H1 (cell line): ENCODE results near the gene PPP1R12B. TPM values are rescaled to one million over a fixed set of nuclear protein-coding genes. Genes with fewer than 3 reads are reported as not detected.
"Not testable (repeated sequence)": the region's sequence is repeated elsewhere in the genome, so short reads cannot be mapped to it uniquely, and the experiment has no call there.

Experiments
- CTCF ChIA-PET: fragments of 300-600 bp; sonication (Branson Sonifier 250); formaldehyde crosslinking; loops from one replicate; lab custom pipeline; 2021; ENCODE audit not compliant: partially characterized antibody; lab: Charles Lee
- POLR2A ChIA-PET: fragments of 300-600 bp; sonication (Branson Sonifier 250); formaldehyde crosslinking; loops from one replicate; lab custom pipeline; 2021; ENCODE audit warnings: inconsistent platforms; ENCODE audit not compliant: partially characterized antibody; lab: Charles Lee
- DNase-seq, 2 experiments: peaks; one replicate each; pipeline versions ENCODE4 v3.0.0 to v3.0.0-alpha.2; 2010 to 2022; ENCODE audit warnings: low spot score in 2 of 2, low read depth in 1 of 2, mixed read lengths in 1 of 2
- FAIRE-seq: peaks from 2 replicates; lab custom pipeline; 2011; peaks lifted over from hg19 to GRCh38; lab: Jason Lieb, UNC
- H2AFZ ChIP-seq: 2 replicates; pipeline ENCODE4 v1.8.1; 2012; ENCODE audit warnings: low read length, inconsistent platforms
- H2AK5ac ChIP-seq: 2 replicates; pipeline ENCODE4 v1.6.1; 2013; ENCODE audit warnings: low read depth, low read length
- H2BK120ac ChIP-seq: replicated peaks from 2 replicates; pipeline ENCODE3; 2013; ENCODE audit warnings: low read depth, low read length, inconsistent platforms
- H2BK12ac ChIP-seq: 2 replicates; pipeline ENCODE4 v1.6.1; 2013; ENCODE audit warnings: low read depth, low read length
- H2BK15ac ChIP-seq: 2 replicates; pipeline ENCODE4 v1.6.1; 2013; ENCODE audit warnings: low read length
- H2BK20ac ChIP-seq: 2 replicates; pipeline ENCODE4 v1.6.1; 2013; ENCODE audit warnings: low read length
- H2BK5ac ChIP-seq: 2 replicates; pipeline ENCODE4 v1.6.1; 2013; ENCODE audit warnings: low read depth, low read length
- H3K14ac ChIP-seq: 2 replicates; pipeline ENCODE4 v1.6.1; 2013; ENCODE audit warnings: inconsistent platforms; ENCODE audit not compliant: insufficient read length
- H3K18ac ChIP-seq: 2 replicates; pipeline ENCODE4 v1.6.1; 2013; ENCODE audit warnings: low read length; ENCODE audit errors: extremely low read depth
- H3K23ac ChIP-seq: 2 replicates; pipeline ENCODE4 v1.6.1; 2013; ENCODE audit warnings: inconsistent platforms; ENCODE audit not compliant: insufficient read length
- H3K23me2 ChIP-seq: 2 replicates; pipeline ENCODE4 v1.6.1; 2013; ENCODE audit warnings: low read depth, low read length
- H3K27ac ChIP-seq: 2 replicates; pipeline ENCODE4 v1.6.1; 2011; ENCODE audit warnings: low read depth, low read length, inconsistent platforms
- H3K27me3 ChIP-seq, 4 experiments: replicated peaks in 1 of 4; 1 replicate in 1 of 4; 2 replicates in 3 of 4; pipeline versions ENCODE4 v1.6.1 to v1.8.1; 2011 to 2013; ENCODE audit warnings: low read length in 3 of 4, mild to moderate bottlenecking in 3 of 4, inconsistent platforms in 2 of 4, mixed read lengths in 2 of 4, moderate library complexity in 1 of 4; ENCODE audit not compliant: control insufficient read depth in 3 of 4, insufficient read depth in 3 of 4; ENCODE audit errors: extremely low read depth in 1 of 4
- H3K36me3 ChIP-seq, 4 experiments: 2 replicates each; pipeline versions ENCODE4 v1.6.1 to v1.8.1; 2011 to 2013; ENCODE audit warnings: mild to moderate bottlenecking in 4 of 4, low read length in 3 of 4, moderate library complexity in 2 of 4, control low read depth in 1 of 4, inconsistent platforms in 1 of 4; ENCODE audit not compliant: insufficient read depth in 4 of 4, control insufficient read depth in 2 of 4
- H3K4ac ChIP-seq: replicated peaks from 2 replicates; pipeline ENCODE3; 2013; ENCODE audit warnings: low read length, low read depth, mixed read lengths, inconsistent platforms; ENCODE audit not compliant: insufficient read length
- H3K4me1 ChIP-seq, 4 experiments: replicated peaks in 1 of 4; 1 replicate in 1 of 4; 2 replicates in 3 of 4; pipeline versions ENCODE4 v1.6.1 to v1.8.1; 2011 to 2013; ENCODE audit warnings: low read length in 3 of 4, inconsistent platforms in 2 of 4, mixed read lengths in 1 of 4; ENCODE audit not compliant: insufficient read depth in 4 of 4, control insufficient read depth in 3 of 4
- H3K4me2 ChIP-seq, 2 experiments: 2 replicates each; pipeline versions ENCODE4 v1.6.1 to v1.8.1; 2011 to 2013; ENCODE audit warnings: low read depth in 2 of 2, low read length in 2 of 2, control low read depth in 1 of 2, inconsistent platforms in 1 of 2, mild to moderate bottlenecking in 1 of 2; ENCODE audit not compliant: insufficient read depth in 1 of 2
- H3K4me3 ChIP-seq, 4 experiments: fragments of 200-600, 300-600 bp in 1 of 4; sonication (generic), shearing (Covaris generic), sonication (Bioruptor Twin) in 1 of 4; 2 replicates each; pipeline versions ENCODE4 v1.5.1 to v1.8.1; 2011 to 2016; ENCODE audit warnings: low read length in 4 of 4, low read depth in 3 of 4, control low read depth in 2 of 4, inconsistent platforms in 2 of 4, mild to moderate bottlenecking in 2 of 4, mixed read lengths in 1 of 4, moderate library complexity in 1 of 4; ENCODE audit not compliant: insufficient read depth in 2 of 4; ENCODE audit errors: extremely low read depth in 1 of 4
- H3K56ac ChIP-seq: replicated peaks from 2 replicates; pipeline ENCODE3; 2013; ENCODE audit warnings: low read depth, mild to moderate bottlenecking, mixed read lengths, low read length, inconsistent platforms; ENCODE audit not compliant: insufficient read length
- H3K79me1 ChIP-seq: 2 replicates; pipeline ENCODE4 v1.6.1; 2013; ENCODE audit warnings: low read depth, low read length, control low read depth
- H3K79me2 ChIP-seq, 2 experiments: 2 replicates each; pipeline versions ENCODE4 v1.6.1 to v1.8.1; 2012 to 2013; ENCODE audit warnings: low read length in 2 of 2, mild to moderate bottlenecking in 2 of 2, inconsistent platforms in 1 of 2; ENCODE audit not compliant: insufficient read depth in 2 of 2, control insufficient read depth in 1 of 2
- H3K9ac ChIP-seq, 4 experiments: replicated peaks in 1 of 4; 1 replicate in 1 of 4; 2 replicates in 3 of 4; pipeline versions ENCODE4 v1.6.1 to v1.8.1; 2011 to 2013; ENCODE audit warnings: low read depth in 3 of 4, low read length in 3 of 4, control low read depth in 2 of 4, mild to moderate bottlenecking in 2 of 4, moderate library complexity in 2 of 4, inconsistent platforms in 1 of 4; ENCODE audit errors: extremely low read depth in 1 of 4
- H3K9me3 ChIP-seq, 2 experiments: 2 replicates each; pipeline versions ENCODE4 v1.6.1 to v1.8.1; 2012 to 2013; ENCODE audit warnings: mild to moderate bottlenecking in 2 of 2, moderate library complexity in 2 of 2, control low read depth in 1 of 2, inconsistent platforms in 1 of 2, low read depth in 1 of 2, low read length in 1 of 2, mixed read lengths in 1 of 2; ENCODE audit not compliant: insufficient read depth in 2 of 2
- H4K20me1 ChIP-seq, 2 experiments: replicated peaks in 1 of 2; 2 replicates each; pipeline versions ENCODE3 to v1.8.1; 2011 to 2013; ENCODE audit warnings: inconsistent platforms in 2 of 2, low read length in 2 of 2, mild to moderate bottlenecking in 1 of 2; ENCODE audit not compliant: insufficient read depth in 2 of 2, control insufficient read depth in 1 of 2
- H4K5ac ChIP-seq: 2 replicates; pipeline ENCODE4 v1.6.1; 2013; ENCODE audit warnings: low read length, low read depth, mixed read lengths, inconsistent platforms; ENCODE audit not compliant: insufficient read length
- H4K8ac ChIP-seq: 2 replicates; pipeline ENCODE4 v1.8.0; 2013; ENCODE audit warnings: mild to moderate bottlenecking, moderate library complexity, low read length, inconsistent platforms; ENCODE audit not compliant: insufficient read depth; ENCODE audit errors: extremely low read depth
- H4K91ac ChIP-seq: replicated peaks from 2 replicates; pipeline ENCODE3; 2013; ENCODE audit warnings: low read length, mixed read lengths, inconsistent platforms; ENCODE audit not compliant: insufficient read length
- WGBS, 2 experiments: shearing (Covaris generic) in 1 of 2; methylation state at CpG; one replicate each; pipeline versions ENCODE4 v1.1.6 to v1.1.7; 2013 to 2015; ENCODE audit warnings: low lambda C conversion rate in 2 of 2, mixed read lengths in 2 of 2, inconsistent platforms in 1 of 2, low coverage in 1 of 2, missing lambda C conversion rate in 1 of 2; ENCODE audit not compliant: insufficient replicate concordance in 2 of 2, insufficient coverage in 1 of 2, insufficient read length in 1 of 2; ENCODE audit errors: extremely low coverage in 1 of 2, missing lambda C conversion rate in 1 of 2; 5-methylcytosine and 5-hydroxymethylcytosine counted together
- polyA plus RNA-seq, 7 experiments: library from polyadenylated mRNA; depleted of rRNA in 3 of 7; stranded (reverse) in 5 of 7; unstranded in 2 of 7; fragments of >200 nt in 5 of 7; fragments of 200-250 nt in 2 of 7; gene quantifications; 1 replicate in 5 of 7; 2 replicates in 1 of 7; 4 replicates in 1 of 7; pipeline versions ENCODE4 v1.2.1 to v1.2.3, GENCODE V29; 2011 to 2013; ENCODE audit warnings: missing spikeins in 2 of 7, mixed read lengths in 2 of 7
- total RNA-seq: library from RNA; stranded (reverse); fragmentation: NEBNext Ultra II Directional; extraction: Animal tissue kit (Norgen Biotek cat#: 25700); gene quantifications from 2 replicates; pipeline ENCODE4 v1.2.1, GENCODE V29; 2021

Gene PPP1R12B
- total and polyA plus RNA-seq, 2 of the 8 experiments (the other 6 are each of a cell fraction or from before 2014, with no cell fraction given), result 7.9 to 18.7 TPM

DNA sequence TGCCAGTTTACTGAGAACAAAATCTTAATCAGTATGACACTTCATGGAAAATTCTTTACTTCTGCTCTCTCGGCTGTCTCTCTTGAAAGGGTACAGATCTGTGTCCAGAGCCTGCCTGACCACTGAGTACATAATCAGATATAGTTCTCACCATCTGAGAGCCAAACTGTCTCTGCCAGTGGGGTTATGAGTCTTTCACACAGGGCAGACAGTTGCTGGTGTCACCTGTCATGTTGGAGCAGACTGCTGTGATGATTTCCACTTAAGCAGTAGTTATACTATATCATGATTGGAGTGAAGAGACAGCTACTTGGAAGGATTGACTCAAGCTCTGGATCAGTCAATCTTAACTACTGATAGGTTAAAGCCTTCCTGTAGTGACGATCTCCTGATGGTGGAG, 58.9 kb downstream of the PPP1R12B start:
- H4K8ac ChIP-seq, H3K9ac ChIP-seq, FAIRE-seq, DNase-seq, H3K56ac ChIP-seq, H3K9me3 ChIP-seq, H3K79me2 ChIP-seq, H2BK15ac ChIP-seq, POLR2A ChIA-PET, CTCF ChIA-PET, H3K23me2 ChIP-seq, H3K27me3 ChIP-seq, H3K36me3 ChIP-seq, H3K4me3 ChIP-seq, H3K4me2 ChIP-seq, H4K91ac ChIP-seq, H3K23ac ChIP-seq, H3K4ac ChIP-seq, H4K5ac ChIP-seq, H2BK12ac ChIP-seq, H3K18ac ChIP-seq, H3K4me1 ChIP-seq, H2BK20ac ChIP-seq, H4K20me1 ChIP-seq, H3K79me1 ChIP-seq, H2AFZ ChIP-seq, H3K14ac ChIP-seq, H2AK5ac ChIP-seq, H3K27ac ChIP-seq, H2BK120ac ChIP-seq, H2BK5ac ChIP-seq: not testable (repeated sequence)
- whole genome bisulfite sequencing, 2 experiments, result 86% methylated on average over 2 of the region's 2 CpGs; no CpG with 5 or more reads in 1 of the 2 experiments

DNA sequence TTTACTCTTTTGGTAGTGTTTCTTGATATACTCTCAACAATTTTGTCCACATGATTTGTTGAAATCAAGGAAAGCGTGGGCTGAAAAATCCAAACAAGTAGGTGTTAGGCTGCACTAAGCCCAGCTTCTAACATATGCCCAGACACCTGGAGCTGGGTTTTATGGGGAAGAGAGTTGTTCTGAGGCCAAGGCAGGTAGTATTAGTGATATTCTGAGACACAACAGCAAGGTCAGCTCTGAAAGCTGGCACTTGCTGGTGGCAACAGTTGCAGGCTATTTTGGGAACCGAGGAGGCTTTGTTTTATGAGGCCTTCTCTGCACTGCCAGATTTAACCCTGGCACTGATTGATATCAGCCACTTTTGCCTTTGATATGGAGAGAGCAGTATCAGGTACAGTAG, 61.8 kb downstream of the PPP1R12B start:
- H3K27me3 ChIP-seq, FAIRE-seq, H3K36me3 ChIP-seq, H3K14ac ChIP-seq, H2BK12ac ChIP-seq, H3K9me3 ChIP-seq, H3K79me2 ChIP-seq, POLR2A ChIA-PET, H2AK5ac ChIP-seq, H2BK5ac ChIP-seq, H2BK15ac ChIP-seq, H2BK120ac ChIP-seq, H3K18ac ChIP-seq, H3K23me2 ChIP-seq, H4K20me1 ChIP-seq, H2AFZ ChIP-seq, H4K5ac ChIP-seq, H2BK20ac ChIP-seq, H3K79me1 ChIP-seq, H4K91ac ChIP-seq, H3K9ac ChIP-seq, H3K4me1 ChIP-seq, H3K23ac ChIP-seq, H3K56ac ChIP-seq, H4K8ac ChIP-seq, H3K4me3 ChIP-seq, H3K27ac ChIP-seq, H3K4ac ChIP-seq, DNase-seq: not testable (repeated sequence)
- peak overlapping the region in 1 of 2 experiments; percentile 32; a peak in 1 of 4 replicates for H3K4me2 ChIP-seq
- 84% methylated on average over 2 of the region's 2 CpGs; no CpG with 5 or more reads in 1 of the 2 experiments for WGBS, 2 experiments
- CTCF ChIA-PET, result interaction anchor here (0.5 to 0.9 kb wide), 4 partner anchors 11 to 310 kb away, joined by 3 read pairs; no protein-coding TSS in a partner anchor
